GM10248 (cell line): ENCODE data around the gene AOPEP.

Experiments
- CTCF ChIA-PET: fragments of 300-600 bp; sonication (Branson Sonifier 250); formaldehyde crosslinking; extraction: SDS; loops from one replicate; lab custom pipeline; 2021; ENCODE audit warnings: antibody characterized with exemption; lab: Yijun Ruan, JAX
- POLR2A ChIA-PET: fragments of 350-650 bp; sonication (Branson Sonifier 250); formaldehyde crosslinking; extraction: SDS; loops from one replicate; lab custom pipeline; 2020; ENCODE audit warnings: antibody characterized with exemption; lab: Yijun Ruan, JAX
- DNase-seq: peaks from one replicate; pipeline ENCODE4 v3.0.0; 2012; ENCODE audit errors: extremely low spot score
- TF ChIP-seq, protein P1 (sequence below): IDR thresholded peaks from 2 replicates; pipeline ENCODE4 v1.5.1; 2012; ENCODE audit warnings: mild to moderate bottlenecking, low read depth; ENCODE audit errors: extremely low read depth, missing control alignments, control extremely low read depth

AOPEP gene

DNA sequence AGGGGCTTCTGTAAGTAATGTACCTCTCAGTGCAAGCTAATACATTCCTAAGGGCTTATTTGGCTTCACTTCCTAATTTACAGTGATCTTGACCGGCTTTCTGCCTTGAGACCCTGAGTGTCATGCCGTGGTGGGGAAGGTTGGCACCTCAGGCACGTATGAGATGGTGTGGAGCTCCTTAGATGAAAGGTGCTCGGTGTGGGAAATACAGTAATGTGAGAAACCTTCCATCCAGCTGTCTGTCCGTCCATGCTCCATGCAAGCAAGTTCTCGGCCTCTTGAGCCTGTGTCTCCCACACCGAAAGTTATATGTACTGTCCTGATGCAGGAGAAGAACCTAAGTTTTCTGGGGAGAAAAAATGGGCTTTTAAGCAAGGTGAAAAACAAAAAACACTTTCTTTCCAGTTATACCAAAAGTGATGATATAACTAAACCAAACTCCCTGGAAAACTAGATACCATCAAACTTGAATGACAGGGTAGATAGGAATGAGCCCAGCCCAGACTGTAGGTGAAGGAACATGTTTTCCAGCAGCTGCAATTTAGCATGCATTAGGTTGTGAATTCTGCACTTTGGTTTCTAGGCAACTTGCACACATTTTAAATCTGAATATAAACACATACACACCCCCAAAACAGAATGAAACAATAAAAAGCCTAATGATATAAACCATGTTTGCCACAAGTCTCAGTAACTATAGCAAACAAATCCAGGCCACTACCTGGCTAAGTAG lies 311.5 kb downstream of the AOPEP start:
- TF ChIP-seq, protein P1, sequence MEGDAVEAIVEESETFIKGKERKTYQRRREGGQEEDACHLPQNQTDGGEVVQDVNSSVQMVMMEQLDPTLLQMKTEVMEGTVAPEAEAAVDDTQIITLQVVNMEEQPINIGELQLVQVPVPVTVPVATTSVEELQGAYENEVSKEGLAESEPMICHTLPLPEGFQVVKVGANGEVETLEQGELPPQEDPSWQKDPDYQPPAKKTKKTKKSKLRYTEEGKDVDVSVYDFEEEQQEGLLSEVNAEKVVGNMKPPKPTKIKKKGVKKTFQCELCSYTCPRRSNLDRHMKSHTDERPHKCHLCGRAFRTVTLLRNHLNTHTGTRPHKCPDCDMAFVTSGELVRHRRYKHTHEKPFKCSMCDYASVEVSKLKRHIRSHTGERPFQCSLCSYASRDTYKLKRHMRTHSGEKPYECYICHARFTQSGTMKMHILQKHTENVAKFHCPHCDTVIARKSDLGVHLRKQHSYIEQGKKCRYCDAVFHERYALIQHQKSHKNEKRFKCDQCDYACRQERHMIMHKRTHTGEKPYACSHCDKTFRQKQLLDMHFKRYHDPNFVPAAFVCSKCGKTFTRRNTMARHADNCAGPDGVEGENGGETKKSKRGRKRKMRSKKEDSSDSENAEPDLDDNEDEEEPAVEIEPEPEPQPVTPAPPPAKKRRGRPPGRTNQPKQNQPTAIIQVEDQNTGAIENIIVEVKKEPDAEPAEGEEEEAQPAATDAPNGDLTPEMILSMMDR, result no peak
- CTCF ChIA-PET, result interaction anchor here (1.1 to 1.8 kb wide), 2 partner anchors 14 to 61 kb away, joined by 4 read pairs; no protein-coding TSS in a partner anchor
- POLR2A ChIA-PET, result no interaction called here
- no peak for DNase-seq

DNA sequence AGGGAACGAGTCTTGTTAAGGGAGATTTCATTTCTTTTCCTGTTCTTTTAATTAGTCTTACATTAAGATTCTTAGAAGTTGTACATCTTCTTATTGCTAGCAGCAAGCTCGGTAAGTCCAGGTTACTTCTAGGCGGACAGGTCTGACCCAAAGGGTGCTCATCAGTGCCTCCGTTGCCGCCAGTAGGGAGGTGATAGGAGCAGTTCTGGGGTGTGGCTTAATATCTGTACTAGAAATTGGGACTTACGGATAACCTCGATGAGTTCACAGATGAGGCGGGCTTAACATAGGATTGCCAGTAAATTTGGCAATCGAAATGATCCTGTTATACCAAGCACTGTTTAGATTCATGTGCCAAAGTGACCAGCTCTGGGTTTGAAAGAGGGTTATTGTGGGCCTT lies 312.2 kb downstream of the AOPEP start:
- CTCF ChIA-PET, result no interaction called here
- DNase-seq, result no peak
- TF ChIP-seq, protein P1, result no peak
- POLR2A ChIA-PET, result no interaction called here

DNA sequence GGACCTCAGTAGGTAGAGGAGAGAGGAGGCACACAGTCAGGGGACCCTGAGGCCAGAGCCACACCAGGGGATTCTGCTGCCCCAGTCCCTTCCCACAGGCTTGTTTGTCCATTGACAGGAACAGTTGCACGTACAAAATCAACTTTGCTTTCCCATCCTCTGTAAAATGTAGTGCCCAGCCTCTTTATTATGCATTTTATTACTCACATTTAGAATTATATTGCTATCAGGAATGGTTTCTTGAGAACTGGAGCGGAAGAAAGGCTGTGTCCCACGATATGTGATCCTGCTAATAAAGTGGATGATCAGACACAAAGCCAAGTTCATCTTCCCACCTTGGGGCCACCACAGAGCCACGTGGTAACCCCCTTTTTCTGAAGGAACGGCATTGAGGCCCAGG lies 313.6 kb downstream of the AOPEP start:
- no peak for DNase-seq
- POLR2A ChIA-PET, result no interaction called here
- TF ChIP-seq, protein P1, result no peak
- CTCF ChIA-PET, result interaction anchor here (0.9 kb wide), 1 partner anchor 8 kb away, joined by 3 read pairs; no protein-coding TSS in a partner anchor

DNA sequence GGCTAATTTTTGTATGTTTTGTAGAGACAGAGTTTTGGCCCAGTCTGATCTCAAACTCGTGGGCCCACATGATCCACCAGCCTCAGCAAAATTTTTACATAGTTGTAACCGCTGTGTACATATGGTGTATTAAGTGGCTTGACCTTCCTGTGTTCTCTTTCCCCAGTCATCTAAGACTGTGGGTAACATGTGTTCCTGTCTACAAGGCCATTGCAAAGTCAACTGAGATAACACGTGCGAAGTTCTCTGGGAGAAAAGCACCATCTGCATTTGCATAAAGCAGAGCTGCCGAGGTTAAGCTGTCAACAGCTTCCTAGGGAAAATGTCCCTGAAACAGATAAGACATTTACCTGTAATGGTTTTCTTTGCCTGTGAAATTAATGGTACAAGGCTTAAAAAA lies 317.3 kb downstream of the AOPEP start:
- ChIA-PET POLR2A (no interaction called here), CTCF (interaction anchor here (0.9 kb wide), 1 partner anchor 18 kb away, joined by 3 read pairs; no protein-coding TSS in a partner anchor)
- TF ChIP-seq, protein P1, result no peak

DNA sequence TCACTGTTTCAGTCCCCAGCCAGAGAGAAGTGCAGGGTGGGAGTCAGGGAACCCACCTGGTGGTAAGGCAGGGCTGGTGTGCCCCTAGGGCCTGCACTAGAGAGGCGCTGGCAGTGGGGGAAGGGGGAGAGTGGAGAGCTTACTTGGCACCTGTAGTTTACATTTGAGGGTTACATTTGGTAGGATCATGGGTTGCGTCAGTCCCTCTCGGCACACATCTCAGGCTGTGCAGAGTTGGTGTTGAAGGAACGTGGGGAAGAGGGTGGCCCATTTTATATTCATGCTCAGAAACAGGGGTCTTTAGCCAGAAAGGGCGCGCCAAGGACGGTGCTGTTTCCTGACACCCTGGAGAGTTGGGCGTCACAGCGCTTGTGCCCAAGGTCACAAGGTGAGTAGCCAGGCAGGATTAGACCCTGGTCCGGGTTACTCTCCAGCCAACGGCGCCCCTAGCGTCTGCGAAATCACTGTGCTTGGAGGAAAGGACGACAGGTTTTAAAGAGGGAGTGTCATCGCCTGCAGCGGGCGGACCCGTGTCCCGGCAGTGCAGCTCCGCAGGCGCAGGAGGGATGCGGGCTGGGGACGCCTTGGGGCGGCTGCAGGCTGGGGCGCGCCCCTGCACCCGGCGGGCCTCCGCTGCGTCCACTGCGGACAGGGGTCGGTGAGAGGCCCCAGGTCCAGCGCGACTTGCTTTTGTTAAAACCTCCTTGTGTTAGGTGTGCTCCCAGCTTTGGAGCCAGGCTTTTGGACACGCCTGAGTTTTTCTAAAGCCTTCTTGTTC lies 318.4 kb downstream of the AOPEP start:
- no peak for DNase-seq
- POLR2A ChIA-PET, result no interaction called here
- CTCF ChIA-PET, result interaction anchor here (0.9 kb wide), 1 partner anchor 16 kb away, joined by 3 read pairs; no protein-coding TSS in a partner anchor
- TF ChIP-seq, protein P1, result no peak

More for the DNA sequence above, 317.3 kb downstream of the AOPEP start:
- DNase-seq, result no peak

DNA sequence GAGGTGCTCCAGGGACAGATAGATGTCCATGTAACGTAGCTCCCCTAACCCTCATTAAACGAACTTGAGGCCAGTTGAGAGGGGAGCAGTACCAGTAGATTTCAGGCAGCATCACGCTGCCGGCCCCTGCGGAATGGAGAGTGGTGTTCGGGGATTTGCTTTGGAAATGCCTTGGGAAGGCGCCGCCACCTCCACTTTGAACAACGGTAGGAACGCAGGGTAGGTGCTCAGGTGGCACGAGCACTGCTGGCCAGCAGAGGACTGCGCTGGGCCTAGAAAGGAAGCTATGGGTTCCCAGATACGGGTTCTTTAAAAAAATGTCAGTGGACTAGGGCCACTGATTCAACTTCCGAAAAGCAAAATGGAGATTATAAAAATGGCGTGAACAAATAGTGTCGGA lies 319.3 kb downstream of the AOPEP start:
- DNase-seq, result no peak
- TF ChIP-seq, protein P1, result no peak
- ChIA-PET POLR2A (no interaction called here), CTCF (interaction anchor here (1.6 kb wide), 1 partner anchor 23 kb away, joined by 3 read pairs; no protein-coding TSS in a partner anchor)
